B cell (primary cell): ENCODE data around the gene STPG4.

Source experiments
- EZH2 ChIP-seq: IDR thresholded peaks from 2 replicates; pipeline ENCODE4 v1.6.1; 2012; ENCODE audit warnings: borderline replicate concordance, low read depth, mild to moderate bottlenecking, moderate library complexity, low read length; ENCODE audit not compliant: insufficient read depth, poor library complexity, severe bottlenecking
- TF ChIP-seq, protein P1 (sequence below): fragments of 200-600 bp; IDR thresholded peaks from one replicate; pipeline ENCODE4 v1.8.0; 2022; ENCODE audit warnings: antibody characterized with exemption, mild to moderate bottlenecking

GRCh38 chr2:47092465-47092864, 62.6 kb downstream of the STPG4 start:
- TF ChIP-seq, protein P1, sequence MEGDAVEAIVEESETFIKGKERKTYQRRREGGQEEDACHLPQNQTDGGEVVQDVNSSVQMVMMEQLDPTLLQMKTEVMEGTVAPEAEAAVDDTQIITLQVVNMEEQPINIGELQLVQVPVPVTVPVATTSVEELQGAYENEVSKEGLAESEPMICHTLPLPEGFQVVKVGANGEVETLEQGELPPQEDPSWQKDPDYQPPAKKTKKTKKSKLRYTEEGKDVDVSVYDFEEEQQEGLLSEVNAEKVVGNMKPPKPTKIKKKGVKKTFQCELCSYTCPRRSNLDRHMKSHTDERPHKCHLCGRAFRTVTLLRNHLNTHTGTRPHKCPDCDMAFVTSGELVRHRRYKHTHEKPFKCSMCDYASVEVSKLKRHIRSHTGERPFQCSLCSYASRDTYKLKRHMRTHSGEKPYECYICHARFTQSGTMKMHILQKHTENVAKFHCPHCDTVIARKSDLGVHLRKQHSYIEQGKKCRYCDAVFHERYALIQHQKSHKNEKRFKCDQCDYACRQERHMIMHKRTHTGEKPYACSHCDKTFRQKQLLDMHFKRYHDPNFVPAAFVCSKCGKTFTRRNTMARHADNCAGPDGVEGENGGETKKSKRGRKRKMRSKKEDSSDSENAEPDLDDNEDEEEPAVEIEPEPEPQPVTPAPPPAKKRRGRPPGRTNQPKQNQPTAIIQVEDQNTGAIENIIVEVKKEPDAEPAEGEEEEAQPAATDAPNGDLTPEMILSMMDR, result no peak
- no peak for TF ChIP-seq EZH2
